ENCODE data around the gene DNAH2.

The DNAH2 gene

DNA sequence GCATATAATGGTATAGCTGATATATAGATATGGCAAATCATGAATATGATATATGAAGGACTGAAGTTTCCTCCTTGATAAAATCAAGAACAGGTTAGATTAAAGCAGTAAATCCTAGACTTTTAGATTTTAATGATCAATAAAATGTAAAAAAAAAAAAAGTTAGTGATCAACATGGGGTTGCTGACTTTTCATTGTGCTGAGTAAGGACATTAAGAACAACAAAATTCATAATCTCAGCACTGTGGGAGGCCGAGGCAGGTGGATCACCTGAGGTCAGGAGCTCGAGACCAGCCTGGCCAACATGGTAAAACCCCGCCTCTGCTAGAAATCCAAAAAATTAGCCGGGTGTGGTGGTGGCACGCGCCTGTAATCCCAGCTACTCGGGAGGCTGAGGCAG is 160.7 kb downstream of the DNAH2 start:
- H3K36me3 ChIP-seq (ENCODE audit: control insufficient read depth in 4 of 4, insufficient read depth in 4 of 4, low read length in 3 of 4): peaks cover 0 to 5% (median 1%) of the 10 kb centered on the region in 4 experiments
- H3K27me3 ChIP-seq (replicated peaks in 2 of 5; ENCODE audit: control insufficient read depth in 4 of 5, insufficient read depth in 5 of 5, low read length in 4 of 5): no peaks in the 10 kb centered on the region
- POLR2A ChIA-PET: interaction anchor here (0.6 to 0.7 kb wide), 2 partner anchors 40 to 178 kb away, joined by 3 to 6 read pairs; no protein-coding TSS in a partner anchor
- peaks cover 14 to 60% (median 42%) of the 10 kb centered on the region in 4 experiments for H3K4me1 ChIP-seq (ENCODE audit: control extremely low read depth in 1 of 4, control insufficient read depth in 4 of 4, insufficient read depth in 4 of 4, low read length in 3 of 4)
- no peak overlapping the region for H3K4me3 ChIP-seq (ENCODE audit: control insufficient read depth in 1 of 7, extremely low read depth in 1 of 7, insufficient read depth in 4 of 7, low read depth in 2 of 7, low read length in 6 of 7)
- H3K27ac ChIP-seq (ENCODE audit: insufficient read depth in 1 of 2, low read depth in 1 of 2, low read length in 2 of 2, poor library complexity in 1 of 2, severe bottlenecking in 2 of 2): no peak overlapping the region
- CTCF ChIA-PET: interaction anchor here (0.7 to 3.4 kb wide), 2 partner anchors 14 to 19 kb away, joined by 3 to 20 read pairs; no protein-coding TSS in a partner anchor
- WGBS (ENCODE audit: insufficient coverage): 100% methylated on average over 2 of the region's 7 CpGs
- no peak for DNase-seq
- no peaks in the 10 kb centered on the region for H3K9me3 ChIP-seq (ENCODE audit: control extremely low read depth in 1 of 5, control insufficient read depth in 4 of 5, insufficient read depth in 2 of 5, low read depth in 1 of 5, low read length in 4 of 5)

GRCh38 chr17:7880076-7880868 is 162.7 kb downstream of the DNAH2 start:
- Histone ChIP-seq H3K27ac (ENCODE audit: insufficient read depth in 1 of 2, low read depth in 1 of 2, low read length in 2 of 2, poor library complexity in 1 of 2, severe bottlenecking in 2 of 2) (peak overlapping the region in 1 of 2 experiments; percentile 29), H3K9me3 (ENCODE audit: control extremely low read depth in 1 of 5, control insufficient read depth in 4 of 5, insufficient read depth in 2 of 5, low read depth in 1 of 5, low read length in 4 of 5) (no peaks in the 10 kb centered on the region), H3K4me1 (ENCODE audit: control extremely low read depth in 1 of 4, control insufficient read depth in 4 of 4, insufficient read depth in 4 of 4, low read length in 3 of 4) (peaks cover 14 to 65% (median 44%) of the 10 kb centered on the region in 4 experiments), H3K4me3 (ENCODE audit: control insufficient read depth in 1 of 7, extremely low read depth in 1 of 7, insufficient read depth in 4 of 7, low read depth in 2 of 7, low read length in 6 of 7) (peak overlapping the region in 2 of 7 experiments; percentile 1 to 34), H3K36me3 (ENCODE audit: control insufficient read depth in 4 of 4, insufficient read depth in 4 of 4, low read length in 3 of 4) (peaks cover 0 to 3% (median 1%) of the 10 kb centered on the region in 4 experiments), H3K27me3 (replicated peaks in 2 of 5; ENCODE audit: control insufficient read depth in 4 of 5, insufficient read depth in 5 of 5, low read length in 4 of 5) (no peaks in the 10 kb centered on the region)
- ChIA-PET POLR2A (no interaction called here), CTCF (interaction anchor here (1.9 kb wide), 1 partner anchor 10 kb away, joined by 6 read pairs; no protein-coding TSS in a partner anchor)
- DNase-seq: no peak
- 100% methylated on average over 2 of the region's 3 CpGs for WGBS (ENCODE audit: insufficient coverage)

DNA sequence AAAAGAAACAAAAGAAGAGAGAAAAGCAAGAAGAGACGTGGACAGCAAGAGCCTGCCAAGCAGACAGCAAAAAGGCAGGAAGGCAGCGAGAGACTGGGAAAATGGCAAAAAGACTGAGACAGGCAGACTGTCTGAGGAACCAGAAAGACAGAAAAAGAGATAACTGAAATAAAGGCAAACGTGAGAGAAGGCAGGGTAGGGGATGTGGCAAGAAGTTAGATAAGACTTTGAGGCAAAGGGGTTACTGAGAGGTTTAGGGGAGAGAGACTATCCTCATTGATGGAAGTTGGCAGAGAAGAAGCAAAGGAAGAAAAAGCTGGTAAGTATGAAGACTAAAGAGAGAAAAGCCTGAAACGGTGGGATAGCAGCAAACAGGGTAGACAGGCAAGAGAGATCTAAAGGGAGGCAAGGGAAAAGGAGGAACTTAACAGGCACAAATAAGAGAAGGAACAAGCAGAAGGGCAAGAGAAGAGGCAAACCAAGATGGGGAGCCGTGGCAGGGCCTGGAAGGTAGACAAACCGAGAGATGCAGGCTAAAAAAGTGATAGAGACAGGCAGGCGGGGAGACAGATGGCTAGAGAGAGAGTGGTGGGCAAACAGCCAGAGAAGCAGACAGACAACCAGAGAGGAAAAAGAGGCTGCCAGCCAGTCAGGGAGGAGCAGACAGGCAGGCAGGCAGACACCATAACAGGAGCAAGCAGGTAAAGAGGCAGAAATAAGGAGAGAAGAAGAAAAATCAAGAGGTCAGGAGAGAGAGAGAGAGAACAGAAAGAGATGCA is 163.9 kb downstream of the DNAH2 start:
- Histone ChIP-seq H3K4me1 (ENCODE audit: control extremely low read depth in 1 of 4, control insufficient read depth in 4 of 4, insufficient read depth in 4 of 4, low read length in 3 of 4) (peaks cover 14 to 69% (median 49%) of the 10 kb centered on the region in 4 experiments), H3K9me3 (ENCODE audit: control extremely low read depth in 1 of 5, control insufficient read depth in 4 of 5, insufficient read depth in 2 of 5, low read depth in 1 of 5, low read length in 4 of 5) (no peaks in the 10 kb centered on the region), H3K36me3 (ENCODE audit: control insufficient read depth in 4 of 4, insufficient read depth in 4 of 4, low read length in 3 of 4) (peaks cover 0 to 3% (median 1%) of the 10 kb centered on the region in 4 experiments), H3K27ac (ENCODE audit: insufficient read depth in 1 of 2, low read depth in 1 of 2, low read length in 2 of 2, poor library complexity in 1 of 2, severe bottlenecking in 2 of 2) (peak overlapping the region in 1 of 2 experiments; percentile 31), H3K4me3 (ENCODE audit: control insufficient read depth in 1 of 7, extremely low read depth in 1 of 7, insufficient read depth in 4 of 7, low read depth in 2 of 7, low read length in 6 of 7) (peak overlapping the region in 2 of 7 experiments; percentile 34 to 45), H3K27me3 (replicated peaks in 2 of 5; ENCODE audit: control insufficient read depth in 4 of 5, insufficient read depth in 5 of 5, low read length in 4 of 5) (no peaks in the 10 kb centered on the region)
- WGBS (ENCODE audit: insufficient coverage): 35% methylated on average over 7 of the region's 7 CpGs
- DNase-seq: peak in 2 of 3 donors; percentile 14 to 20
- CTCF ChIA-PET: no interaction called here
- POLR2A ChIA-PET: no interaction called here

DNA sequence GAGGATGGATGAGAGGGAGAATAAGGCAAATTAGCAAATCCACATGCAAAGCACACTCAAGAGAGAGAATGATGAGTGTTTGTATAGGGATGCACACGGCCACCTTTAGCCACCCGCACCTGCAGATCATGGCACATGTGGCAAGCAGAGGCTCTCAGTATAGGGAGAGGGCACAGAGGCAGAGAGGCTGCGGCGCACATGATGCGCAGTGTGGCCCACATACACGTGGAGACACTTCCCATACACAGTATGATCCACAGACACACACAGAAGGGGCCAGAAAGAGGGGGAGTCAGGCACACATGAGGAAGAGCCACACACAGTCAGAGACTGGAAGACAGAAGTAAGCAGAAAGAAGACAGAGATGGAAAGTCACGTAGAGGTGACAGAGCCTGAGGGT is 164.5 kb downstream of the DNAH2 start:
- Histone ChIP-seq H3K4me1 (ENCODE audit: control extremely low read depth in 1 of 4, control insufficient read depth in 4 of 4, insufficient read depth in 4 of 4, low read length in 3 of 4) (peaks cover 14 to 69% (median 54%) of the 10 kb centered on the region in 4 experiments), H3K27me3 (replicated peaks in 2 of 5; ENCODE audit: control insufficient read depth in 4 of 5, insufficient read depth in 5 of 5, low read length in 4 of 5) (no peaks in the 10 kb centered on the region), H3K4me3 (ENCODE audit: control insufficient read depth in 1 of 7, extremely low read depth in 1 of 7, insufficient read depth in 4 of 7, low read depth in 2 of 7, low read length in 6 of 7) (peak overlapping the region in 1 of 7 experiments; percentile 45), H3K9me3 (ENCODE audit: control extremely low read depth in 1 of 5, control insufficient read depth in 4 of 5, insufficient read depth in 2 of 5, low read depth in 1 of 5, low read length in 4 of 5) (no peaks in the 10 kb centered on the region), H3K36me3 (ENCODE audit: control insufficient read depth in 4 of 4, insufficient read depth in 4 of 4, low read length in 3 of 4) (peaks cover 0 to 3% (median 1%) of the 10 kb centered on the region in 4 experiments), H3K27ac (ENCODE audit: insufficient read depth in 1 of 2, low read depth in 1 of 2, low read length in 2 of 2, poor library complexity in 1 of 2, severe bottlenecking in 2 of 2) (no peak overlapping the region)
- DNase-seq: no peak
- ChIA-PET CTCF (interaction anchor here (1.3 to 2.6 kb wide), 4 partner anchors 12 to 20 kb away, joined by 3 to 15 read pairs (median 7); no protein-coding TSS in a partner anchor), POLR2A (no interaction called here)
- 100% methylated on average over 4 of the region's 7 CpGs for WGBS (ENCODE audit: insufficient coverage)

GRCh38 chr17:7882629-7883028 is 165.1 kb downstream of the DNAH2 start:
- H3K9me3 ChIP-seq (ENCODE audit: control extremely low read depth in 1 of 5, control insufficient read depth in 4 of 5, insufficient read depth in 2 of 5, low read depth in 1 of 5, low read length in 4 of 5): no peaks in the 10 kb centered on the region
- whole genome bisulfite sequencing (ENCODE audit: insufficient coverage): no CpG with 5 or more reads among the region's 3 CpGs
- H3K27me3 ChIP-seq (replicated peaks in 2 of 5; ENCODE audit: control insufficient read depth in 4 of 5, insufficient read depth in 5 of 5, low read length in 4 of 5): no peaks in the 10 kb centered on the region
- DNase-seq: no peak
- POLR2A ChIA-PET: interaction anchor here (1.4 kb wide), 1 partner anchor 12 kb away, joined by 3 read pairs; no protein-coding TSS in a partner anchor
- peaks cover 14 to 69% (median 57%) of the 10 kb centered on the region in 4 experiments for H3K4me1 ChIP-seq (ENCODE audit: control extremely low read depth in 1 of 4, control insufficient read depth in 4 of 4, insufficient read depth in 4 of 4, low read length in 3 of 4)
- no peak overlapping the region for H3K27ac ChIP-seq (ENCODE audit: insufficient read depth in 1 of 2, low read depth in 1 of 2, low read length in 2 of 2, poor library complexity in 1 of 2, severe bottlenecking in 2 of 2)
- CTCF ChIA-PET: interaction anchor here (1.3 to 2.6 kb wide), 4 partner anchors 12 to 21 kb away, joined by 3 to 15 read pairs (median 7); no protein-coding TSS in a partner anchor
- peaks cover 0 to 3% (median 1%) of the 10 kb centered on the region in 4 experiments for H3K36me3 ChIP-seq (ENCODE audit: control insufficient read depth in 4 of 4, insufficient read depth in 4 of 4, low read length in 3 of 4)
- H3K4me3 ChIP-seq (ENCODE audit: control insufficient read depth in 1 of 7, extremely low read depth in 1 of 7, insufficient read depth in 4 of 7, low read depth in 2 of 7, low read length in 6 of 7): no peak overlapping the region
